ENCODE data around the gene HACE1.

Gene HACE1

GRCh38 chr6:104684911-104685415 is 174.8 kb downstream of the HACE1 start:
- no peak for DNase-seq

GRCh38 chr6:104683809-104684208 is 175.9 kb downstream of the HACE1 start:
- no peak for DNase-seq

- DNase-seq: peak in 1 of 2 experiments; percentile 29
Observed at GRCh38 chr6:104682722-104683643, 176.7 kb downstream of the HACE1 start.

- DNase-seq: no peak
Observed at GRCh38 chr6:104680539-104680938, 179.2 kb downstream of the HACE1 start.

GRCh38 chr6:104679971-104680370 is 179.7 kb downstream of the HACE1 start:
- DNase-seq: no peak

Measured in NCI-H524 (cell line).